ENCODE measurements around the gene POU2AF1. TPM values are rescaled to one million over a fixed set of nuclear protein-coding genes. Genes with fewer than 3 reads are reported as not detected.
A peak's percentile ranks its signal among the peaks of the same experiment; 100 is the strongest.

POU2AF1 gene
- total and polyA plus RNA-seq, 2 of the 13 experiments (the other 11 are each of a cell fraction or from before 2014, with no cell fraction given) = 1.9 to 3.6 TPM

DNA sequence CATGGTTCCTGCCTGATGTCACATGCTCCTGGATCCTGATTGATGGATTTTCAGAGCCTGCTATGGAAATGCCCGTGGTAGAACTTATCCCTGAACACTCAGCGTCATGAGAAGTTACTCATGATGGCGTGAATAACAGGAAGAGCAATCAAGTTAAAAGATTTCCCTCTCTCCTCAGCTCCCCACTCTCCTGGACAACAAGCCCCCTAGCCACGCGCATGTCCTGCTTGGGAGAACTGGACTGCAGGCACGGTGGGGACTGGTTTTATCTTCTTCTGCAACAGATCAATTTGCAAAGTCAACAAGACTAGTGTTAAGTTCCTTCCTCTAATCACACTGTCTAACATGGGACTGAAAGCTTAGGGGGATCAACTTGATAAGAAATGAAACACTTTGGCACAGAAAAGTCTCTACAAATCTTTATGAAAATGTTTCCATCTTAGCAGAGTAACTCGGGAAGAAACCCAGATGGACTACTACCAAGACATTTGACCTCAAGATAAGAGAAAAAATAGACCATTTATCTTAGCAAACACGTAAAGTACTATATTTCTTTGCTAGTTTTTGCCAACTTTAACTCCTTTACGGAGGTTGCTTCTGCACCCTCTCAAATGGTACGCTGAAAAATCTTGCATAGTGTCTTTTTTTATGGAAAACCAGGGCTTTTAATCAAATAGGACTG, 27.6 kb downstream of the POU2AF1 start (continued):
- TF ChIP-seq KLF12 (CRISPR knock-in tag; IDR thresholded peaks at IDR 0.05; ENCODE audit: borderline replicate concordance) (no peak), ZNF234 (CRISPR knock-in tag; conservative IDR thresholded peaks at IDR 0.05) (no peak), PREB (CRISPR knock-in tag; IDR thresholded peaks at IDR 0.05) (no peak), HMG20B (CRISPR knock-in tag; conservative IDR thresholded peaks at IDR 0.05) (no peak), ZNF558 (CRISPR knock-in tag; IDR thresholded peaks at IDR 0.05; ENCODE audit: borderline replicate concordance) (no peak), DNMT3B (CRISPR knock-in tag; conservative IDR thresholded peaks at IDR 0.05) (no peak), ZNF468 (CRISPR knock-in tag; IDR thresholded peaks at IDR 0.05) (no peak), NR1H2 (CRISPR knock-in tag; IDR thresholded peaks at IDR 0.05; ENCODE audit: borderline replicate concordance, low read depth) (no peak), FOXP4 (CRISPR knock-in tag; IDR thresholded peaks at IDR 0.05) (peak; percentile 41; the same call in 1 of the 2 replicates), ZIK1 (CRISPR knock-in tag; IDR thresholded peaks at IDR 0.05; ENCODE audit: borderline replicate concordance, low read depth) (no peak), ZNF317 (CRISPR knock-in tag; IDR thresholded peaks at IDR 0.05) (no peak), MATR3 (CRISPR knock-in tag; IDR thresholded peaks at IDR 0.05) (no peak), PCBP1 (IDR thresholded peaks at IDR 0.05; ENCODE audit: borderline replicate concordance, low read depth, low read length) (no peak), ZNF557 (CRISPR knock-in tag; IDR thresholded peaks at IDR 0.05) (no peak), ARID3A (IDR thresholded peaks at IDR 0.05; ENCODE audit: low read depth, low read length) (no peak), DMAP1 (CRISPR knock-in tag; IDR thresholded peaks at IDR 0.05) (no peak), ZNF251 (CRISPR knock-in tag; IDR thresholded peaks at IDR 0.05) (no peak), ZSCAN30 (CRISPR knock-in tag; IDR thresholded peaks at IDR 0.05) (no peak), ARID2 (CRISPR knock-in tag; IDR thresholded peaks at IDR 0.05; ENCODE audit: borderline replicate concordance) (no peak)
- TF ChIP-seq, protein P1, sequence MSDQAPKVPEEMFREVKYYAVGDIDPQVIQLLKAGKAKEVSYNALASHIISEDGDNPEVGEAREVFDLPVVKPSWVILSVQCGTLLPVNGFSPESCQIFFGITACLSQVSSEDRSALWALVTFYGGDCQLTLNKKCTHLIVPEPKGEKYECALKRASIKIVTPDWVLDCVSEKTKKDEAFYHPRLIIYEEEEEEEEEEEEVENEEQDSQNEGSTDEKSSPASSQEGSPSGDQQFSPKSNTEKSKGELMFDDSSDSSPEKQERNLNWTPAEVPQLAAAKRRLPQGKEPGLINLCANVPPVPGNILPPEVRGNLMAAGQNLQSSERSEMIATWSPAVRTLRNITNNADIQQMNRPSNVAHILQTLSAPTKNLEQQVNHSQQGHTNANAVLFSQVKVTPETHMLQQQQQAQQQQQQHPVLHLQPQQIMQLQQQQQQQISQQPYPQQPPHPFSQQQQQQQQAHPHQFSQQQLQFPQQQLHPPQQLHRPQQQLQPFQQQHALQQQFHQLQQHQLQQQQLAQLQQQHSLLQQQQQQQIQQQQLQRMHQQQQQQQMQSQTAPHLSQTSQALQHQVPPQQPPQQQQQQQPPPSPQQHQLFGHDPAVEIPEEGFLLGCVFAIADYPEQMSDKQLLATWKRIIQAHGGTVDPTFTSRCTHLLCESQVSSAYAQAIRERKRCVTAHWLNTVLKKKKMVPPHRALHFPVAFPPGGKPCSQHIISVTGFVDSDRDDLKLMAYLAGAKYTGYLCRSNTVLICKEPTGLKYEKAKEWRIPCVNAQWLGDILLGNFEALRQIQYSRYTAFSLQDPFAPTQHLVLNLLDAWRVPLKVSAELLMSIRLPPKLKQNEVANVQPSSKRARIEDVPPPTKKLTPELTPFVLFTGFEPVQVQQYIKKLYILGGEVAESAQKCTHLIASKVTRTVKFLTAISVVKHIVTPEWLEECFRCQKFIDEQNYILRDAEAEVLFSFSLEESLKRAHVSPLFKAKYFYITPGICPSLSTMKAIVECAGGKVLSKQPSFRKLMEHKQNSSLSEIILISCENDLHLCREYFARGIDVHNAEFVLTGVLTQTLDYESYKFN (CRISPR knock-in tag; conservative IDR thresholded peaks at IDR 0.05) = peak; percentile 68; the same call in 1 of the 2 replicates
- TF ChIP-seq, protein P2, sequence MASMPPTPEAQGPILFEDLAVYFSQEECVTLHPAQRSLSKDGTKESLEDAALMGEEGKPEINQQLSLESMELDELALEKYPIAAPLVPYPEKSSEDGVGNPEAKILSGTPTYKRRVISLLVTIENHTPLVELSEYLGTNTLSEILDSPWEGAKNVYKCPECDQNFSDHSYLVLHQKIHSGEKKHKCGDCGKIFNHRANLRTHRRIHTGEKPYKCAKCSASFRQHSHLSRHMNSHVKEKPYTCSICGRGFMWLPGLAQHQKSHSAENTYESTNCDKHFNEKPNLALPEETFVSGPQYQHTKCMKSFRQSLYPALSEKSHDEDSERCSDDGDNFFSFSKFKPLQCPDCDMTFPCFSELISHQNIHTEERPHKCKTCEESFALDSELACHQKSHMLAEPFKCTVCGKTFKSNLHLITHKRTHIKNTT (CRISPR knock-in tag; IDR thresholded peaks at IDR 0.05) = no peak
